ENCODE results near the gene CACHD1. TPM values are rescaled to one million over a fixed set of nuclear protein-coding genes. Genes with fewer than 3 reads are reported as not detected.
A peak's percentile ranks its signal among the peaks of the same experiment; 100 is the strongest.

Gene CACHD1
- total and polyA plus RNA-seq, 2 of the 8 experiments (the other 6 are each of a cell fraction or from before 2014, with no cell fraction given), result 22.2 to 42.5 TPM

- Histone ChIP-seq H3K23me2 (ENCODE audit: low read depth, low read length) (no peaks in the 10 kb centered on the region), H2BK5ac (ENCODE audit: low read depth, low read length) (no peak overlapping the region), H3K4me2 (ENCODE audit: insufficient read depth in 1 of 2, low read depth in 2 of 2, low read length in 2 of 2) (no peak overlapping the region), H2BK15ac (ENCODE audit: low read length) (no peak overlapping the region), H2BK20ac (ENCODE audit: low read length) (no peak overlapping the region), H3K9me3 (ENCODE audit: insufficient read depth in 2 of 2, low read depth in 1 of 2, low read length in 1 of 2) (no peaks in the 10 kb centered on the region), H3K4ac (replicated peaks; ENCODE audit: insufficient read length, low read depth, low read length) (no peak overlapping the region), H2BK12ac (ENCODE audit: low read depth, low read length) (no peak overlapping the region), H3K4me3 (ENCODE audit: extremely low read depth in 1 of 4, insufficient read depth in 2 of 4, low read depth in 3 of 4, low read length in 4 of 4) (no peak overlapping the region), H3K27ac (ENCODE audit: low read depth, low read length) (no peak overlapping the region), H3K36me3 (ENCODE audit: control insufficient read depth in 2 of 4, insufficient read depth in 4 of 4, low read length in 3 of 4) (no peaks in the 10 kb centered on the region; a peak in 2 of 8 replicates), H2AFZ (ENCODE audit: low read length) (no peak overlapping the region), H3K4me1 (replicated peaks in 1 of 4; ENCODE audit: control insufficient read depth in 3 of 4, insufficient read depth in 4 of 4, low read length in 3 of 4) (peaks cover 0 to 8% (median 5%) of the 10 kb centered on the region in 4 experiments; a peak in 3 of 7 replicates), H2BK120ac (replicated peaks; ENCODE audit: low read depth, low read length) (no peak overlapping the region), H3K18ac (ENCODE audit: extremely low read depth, low read length) (no peak overlapping the region), H3K79me2 (ENCODE audit: control insufficient read depth in 1 of 2, insufficient read depth in 2 of 2, low read length in 2 of 2) (peaks cover 0 to 78% of the 10 kb centered on the region in 2 experiments; a peak in 3 of 4 replicates), H4K5ac (ENCODE audit: insufficient read length, low read depth, low read length) (no peak overlapping the region), H4K91ac (replicated peaks; ENCODE audit: insufficient read length, low read length) (no peak overlapping the region), H3K9ac (replicated peaks in 1 of 4; ENCODE audit: extremely low read depth in 1 of 4, low read depth in 3 of 4, low read length in 3 of 4) (no peak overlapping the region), H3K14ac (ENCODE audit: insufficient read length) (peak overlapping the region; percentile 17), H3K23ac (ENCODE audit: insufficient read length) (no peak overlapping the region), H3K27me3 (replicated peaks in 1 of 4; ENCODE audit: control insufficient read depth in 3 of 4, extremely low read depth in 1 of 4, insufficient read depth in 3 of 4, low read length in 3 of 4) (no peaks in the 10 kb centered on the region), H3K56ac (replicated peaks; ENCODE audit: insufficient read length, low read depth, low read length) (no peak overlapping the region), H2AK5ac (ENCODE audit: low read depth, low read length) (no peak overlapping the region), H4K8ac (ENCODE audit: extremely low read depth, insufficient read depth, low read length) (no peak overlapping the region), H4K20me1 (replicated peaks in 1 of 2; ENCODE audit: control insufficient read depth in 1 of 2, insufficient read depth in 2 of 2, low read length in 2 of 2) (peaks cover 5 to 11% of the 10 kb centered on the region in 2 experiments), H3K79me1 (ENCODE audit: low read depth, low read length) (no peaks in the 10 kb centered on the region; the same call in 1 of the 2 replicates)
- DNase-seq (ENCODE audit: low read depth in 1 of 2, low spot score in 2 of 2) (no peak), FAIRE-seq (no peak)
- 89% methylated on average over 3 of the region's 3 CpGs; no CpG with 5 or more reads in 1 of the 2 experiments for WGBS, 2 experiments (ENCODE audit: extremely low coverage in 1 of 2, insufficient coverage in 1 of 2, insufficient read length in 1 of 2, insufficient replicate concordance in 2 of 2, low coverage in 1 of 2, low lambda C conversion rate in 2 of 2, missing lambda C conversion rate in 1 of 2)
- ChIA-PET CTCF (ENCODE audit: partially characterized antibody) (interaction anchor here (0.5 to 4.5 kb wide), 10 partner anchors 10 to 114 kb away, joined by 3 to 16 read pairs (median 3); no protein-coding TSS in a partner anchor), POLR2A (ENCODE audit: partially characterized antibody) (interaction anchor here (0.9 to 1.7 kb wide), 4 partner anchors 9 to 15 kb away, joined by 3 to 5 read pairs (median 4); no protein-coding TSS in a partner anchor)
- TF ChIP-seq TAF1 (IDR thresholded peaks at IDR 0.05; ENCODE audit: low read depth, low read length) (no peak), EGR1 (IDR thresholded peaks at IDR 0.05; ENCODE audit: borderline replicate concordance, low read depth, low read length) (no peak), MAX (IDR thresholded peaks at IDR 0.05) (no peak), POLR2A (IDR thresholded peaks at IDR 0.05; ENCODE audit: control extremely low read depth in 1 of 2, low read depth in 2 of 2, low read length in 2 of 2) (no peak), NRF1 (IDR thresholded peaks at IDR 0.05; ENCODE audit: low read depth, low read length) (no peak), TEAD4 (IDR thresholded peaks at IDR 0.05; ENCODE audit: low read depth, low read length) (no peak), JUN (IDR thresholded peaks at IDR 0.05; ENCODE audit: low read depth, low read length) (no peak), HDAC6 (IDR thresholded peaks at IDR 0.05; ENCODE audit: low read depth, low read length) (no peak), ATF2 (IDR thresholded peaks at IDR 0.05; ENCODE audit: low read length) (no peak), USF2 (IDR thresholded peaks at IDR 0.05; ENCODE audit: low read length) (no peak)
Measured at GRCh38 chr1:64578270-64578973, 108.5 kb downstream of the CACHD1 start.

Data from H1 (cell line).